CD4-positive, alpha-beta T cell treated with Interleukin-2 at 100 ng/mL for 4 hours (primary cell): ENCODE data around the gene NDUFS4.
"Not testable (repeated sequence)": the region's sequence is repeated elsewhere in the genome, so short reads cannot be mapped to it uniquely, and the experiment has no call there.

Source experiments
- DNase-seq: peaks from one replicate; pipeline ENCODE4 v3.0.0-alpha.2; 2020; ENCODE audit warnings: low spot score

The NDUFS4 gene

DNA sequence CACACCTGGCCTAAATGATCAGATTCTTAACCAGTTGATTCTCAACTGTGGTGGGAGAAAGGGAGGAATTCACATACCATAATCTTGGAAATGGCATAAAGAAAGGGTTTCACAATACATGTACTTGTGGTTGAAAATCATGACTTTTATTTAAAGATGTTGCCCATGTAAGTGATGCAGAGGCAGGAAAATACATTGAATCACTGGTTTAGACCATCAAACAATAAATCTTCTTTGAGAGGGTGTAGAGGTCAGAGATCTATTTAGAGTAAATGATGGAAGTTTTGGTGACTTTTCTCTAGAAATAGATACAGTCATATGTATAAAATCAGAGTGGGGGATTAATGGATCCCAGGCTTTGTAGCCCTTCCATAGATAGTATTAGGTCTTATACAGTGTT lies 15.4 kb downstream of the NDUFS4 start:
- no peak for DNase-seq

DNA sequence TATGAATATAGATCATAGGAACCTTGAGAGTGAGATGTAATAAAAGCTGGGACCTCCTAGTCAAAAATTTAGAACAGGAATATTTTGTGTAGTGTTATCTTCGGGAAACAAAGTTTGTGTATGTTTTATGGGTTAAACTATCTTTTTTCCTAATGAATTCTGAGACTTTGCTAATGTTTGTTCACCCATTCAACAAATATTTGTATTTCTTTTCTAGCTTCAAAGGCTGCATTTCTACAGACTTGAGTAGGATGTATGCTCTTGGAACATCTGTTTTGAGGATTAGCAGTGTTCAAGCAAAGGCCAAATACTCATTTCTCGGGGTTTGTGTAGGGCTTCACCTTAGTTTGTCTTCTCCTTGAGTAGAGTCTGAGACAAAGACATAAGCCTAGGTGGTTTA lies 16.2 kb downstream of the NDUFS4 start:
- no peak for DNase-seq

DNA sequence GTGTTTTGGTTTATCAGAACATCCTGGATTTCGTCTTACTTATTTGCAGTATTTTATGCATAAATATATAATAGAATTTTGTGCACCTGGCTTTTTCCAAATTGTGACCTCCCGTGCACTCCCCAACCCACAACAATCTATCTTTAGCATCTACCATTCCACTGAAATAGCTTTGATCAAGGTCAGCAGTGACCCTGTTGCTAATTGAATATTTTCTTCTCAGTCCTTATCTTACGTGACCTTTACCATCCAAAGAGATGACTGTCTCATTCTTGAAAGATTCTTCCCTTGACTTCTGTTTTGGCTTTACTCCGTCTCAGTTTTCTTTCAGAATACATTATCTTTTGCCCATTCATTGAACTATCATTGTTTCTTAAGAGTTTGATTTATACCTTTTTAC lies 18.4 kb downstream of the NDUFS4 start:
- no peak for DNase-seq

DNA sequence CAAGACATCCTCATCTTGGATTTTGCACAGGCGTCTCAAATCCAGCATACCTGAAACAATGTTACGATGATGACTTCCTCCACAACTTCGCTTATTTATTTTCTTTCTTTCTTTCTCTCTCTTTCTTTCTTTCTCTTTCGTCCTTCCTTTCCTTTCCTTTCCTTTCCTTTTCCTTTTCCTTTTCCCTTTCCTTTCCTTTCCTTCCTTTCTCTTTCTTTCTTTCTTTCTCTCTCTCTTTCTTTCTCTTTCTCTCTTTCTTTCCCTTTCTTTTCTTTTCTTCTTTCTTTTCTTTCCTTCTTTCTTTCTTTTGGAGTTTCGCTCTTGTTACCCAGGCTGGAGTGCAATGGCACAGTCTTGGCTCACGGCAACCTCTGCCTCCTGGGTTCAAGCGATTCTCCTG lies 20.1 kb downstream of the NDUFS4 start:
- no peak for DNase-seq

DNA sequence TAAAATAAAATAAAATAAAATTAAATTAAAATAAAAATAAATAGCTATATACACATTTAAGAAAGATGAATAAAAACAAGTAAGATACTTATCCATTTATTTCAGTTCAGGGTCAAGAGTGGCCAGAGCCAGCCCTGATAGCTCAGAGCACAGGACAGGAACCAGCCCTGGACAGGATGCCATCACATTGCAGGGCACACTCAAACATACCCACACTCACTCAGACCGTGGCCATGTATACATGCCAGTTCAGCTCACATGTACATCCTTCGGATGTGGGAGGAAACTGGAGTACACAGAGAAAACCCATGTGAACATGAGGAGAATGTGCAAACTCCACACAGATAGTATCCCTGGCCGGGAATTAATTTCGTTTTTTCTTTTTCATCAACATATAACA lies 21.8 kb downstream of the NDUFS4 start:
- no peak for DNase-seq

DNA sequence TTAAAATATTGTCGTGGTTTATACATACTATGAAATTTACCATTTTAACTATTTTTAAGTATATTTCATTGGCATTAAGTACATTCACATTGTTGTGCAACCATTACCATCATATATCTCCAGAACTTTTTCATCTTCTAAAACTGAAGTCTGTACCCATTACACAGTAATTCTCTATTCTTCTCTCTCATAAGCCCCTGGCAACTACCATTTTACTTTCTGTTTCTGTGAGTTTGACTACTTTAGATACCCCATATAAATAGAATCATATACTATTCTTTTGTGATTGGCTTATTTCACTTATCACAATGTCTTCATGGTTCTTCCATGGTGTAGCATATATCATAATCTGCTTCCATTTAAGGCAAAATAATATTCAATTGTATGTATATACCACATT lies 30.3 kb downstream of the NDUFS4 start:
- no peak for DNase-seq

DNA sequence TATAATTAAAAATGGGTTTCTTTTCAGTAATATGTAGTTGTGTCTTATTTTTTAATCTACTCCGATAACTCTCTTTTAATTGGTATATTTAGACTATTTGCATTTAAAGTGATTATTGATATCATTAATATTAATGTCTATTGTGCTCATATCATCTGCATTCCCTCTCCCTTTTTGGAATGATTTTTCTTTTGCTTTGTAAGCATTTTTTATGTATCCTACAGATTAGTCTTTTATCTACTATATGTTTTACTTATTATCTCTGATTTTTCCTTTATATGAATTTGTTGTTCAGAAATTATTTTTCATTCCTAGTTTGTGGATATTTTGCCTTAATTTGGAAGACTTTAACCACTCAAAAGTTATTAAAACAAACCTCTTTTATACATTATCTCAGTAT lies 34.0 kb downstream of the NDUFS4 start:
- no peak for DNase-seq

DNA sequence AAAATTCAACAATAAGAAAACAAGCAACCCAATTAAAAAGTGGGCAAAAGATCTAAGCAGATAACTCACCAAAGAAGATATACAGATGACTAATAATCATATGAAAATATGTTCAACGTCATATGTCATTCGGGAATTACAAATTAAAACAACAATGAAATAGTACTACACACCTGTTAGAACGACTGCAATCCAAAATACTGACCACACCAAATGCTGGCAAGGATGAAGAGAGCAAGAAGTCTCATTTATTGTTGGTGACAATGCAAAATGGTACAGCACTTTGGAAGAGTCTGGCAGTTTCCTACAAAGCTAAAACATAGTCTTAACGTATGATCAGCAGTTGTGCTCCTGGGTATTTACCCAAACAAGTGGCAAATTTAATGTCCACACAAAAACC lies 37.5 kb downstream of the NDUFS4 start:
- no peak for DNase-seq

DNA sequence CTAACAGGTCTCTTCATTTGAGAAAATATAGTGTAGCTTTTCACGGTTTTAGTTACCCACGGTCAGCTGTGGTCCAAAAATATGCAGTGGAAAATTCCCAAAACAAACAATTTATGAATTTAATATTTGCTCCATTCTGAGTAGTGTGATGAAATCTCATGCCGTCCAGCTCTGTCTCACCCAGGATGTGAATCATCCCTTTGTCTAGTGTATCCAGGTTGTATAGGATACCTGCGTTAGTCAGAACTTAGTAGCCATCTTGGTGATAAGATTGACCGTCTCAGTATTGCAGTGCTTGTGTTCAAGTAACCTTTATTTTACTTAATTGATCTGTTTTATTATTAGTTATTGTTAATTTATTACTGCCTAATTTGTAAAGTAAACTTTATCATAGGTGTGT lies 41.1 kb downstream of the NDUFS4 start:
- DNase-seq: no peak

DNA sequence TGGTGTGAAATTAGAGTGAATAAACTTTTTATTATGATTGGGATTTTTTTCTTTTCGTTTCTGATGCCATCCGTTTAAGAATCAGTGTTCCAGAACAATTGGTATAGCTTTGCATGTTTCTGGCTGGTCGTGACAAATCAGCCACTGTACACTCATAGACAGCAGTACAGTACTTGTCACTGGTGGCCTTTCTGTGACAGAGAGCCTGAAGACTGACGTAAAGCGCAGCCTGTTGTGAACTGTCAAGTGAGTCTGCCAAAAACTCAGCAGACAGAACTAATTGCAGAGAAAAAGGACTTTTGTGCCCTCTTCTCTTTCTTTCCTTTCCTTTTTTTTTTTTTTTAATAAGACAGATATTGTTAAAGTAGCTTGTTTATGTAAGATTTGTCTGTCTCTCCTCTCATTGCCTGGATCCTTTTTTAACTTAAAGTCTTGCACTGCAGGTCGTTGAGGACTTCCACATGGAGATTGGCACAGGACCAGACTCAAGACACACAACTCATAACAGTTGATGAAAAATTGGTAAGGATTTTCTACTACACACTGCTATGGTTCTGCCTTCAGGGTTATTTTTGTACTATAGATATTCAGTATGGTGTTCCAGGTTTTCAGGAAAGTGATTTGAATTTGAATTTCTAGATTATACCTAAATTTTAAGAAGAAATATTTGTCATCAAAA lies 42.7 kb downstream of the NDUFS4 start:
- no peak for DNase-seq

DNA sequence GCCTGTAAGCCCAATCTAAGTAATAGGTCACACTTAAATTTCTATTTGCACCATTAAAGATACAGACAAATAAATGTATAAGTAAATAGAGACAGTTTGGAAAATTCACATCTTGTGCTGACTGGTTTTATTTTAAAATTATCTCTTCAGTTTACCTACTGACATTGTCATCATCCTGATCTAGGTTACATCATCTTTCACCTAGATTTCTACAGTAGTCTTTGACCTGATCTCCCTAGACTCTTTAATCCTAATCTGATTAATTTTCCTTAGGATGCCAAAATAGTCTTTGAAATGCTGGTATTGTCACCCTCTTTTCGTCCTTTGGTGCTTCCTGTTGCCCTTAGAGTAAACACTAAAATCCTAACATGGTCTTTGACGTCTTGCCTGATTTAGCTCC lies 43.9 kb downstream of the NDUFS4 start:
- DNase-seq: no peak

DNA sequence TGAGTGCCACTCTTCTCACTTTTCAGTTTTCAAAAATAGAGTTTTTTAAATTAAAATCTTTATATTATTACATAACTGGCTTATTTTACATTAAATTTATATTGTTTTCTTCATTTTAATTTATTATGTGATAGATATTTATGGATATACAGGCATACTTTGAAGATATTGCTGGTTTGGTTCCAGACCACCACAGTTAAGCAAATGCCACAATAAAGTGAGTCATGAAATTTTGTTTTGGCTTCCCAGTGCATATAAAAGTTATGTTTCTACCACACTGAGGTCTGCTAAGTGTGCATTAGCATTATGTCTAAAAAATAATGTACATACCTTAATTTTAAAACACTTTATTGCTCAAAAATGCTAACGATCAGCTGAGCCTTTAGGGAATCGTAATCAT lies 47.4 kb downstream of the NDUFS4 start:
- DNase-seq: no peak

DNA sequence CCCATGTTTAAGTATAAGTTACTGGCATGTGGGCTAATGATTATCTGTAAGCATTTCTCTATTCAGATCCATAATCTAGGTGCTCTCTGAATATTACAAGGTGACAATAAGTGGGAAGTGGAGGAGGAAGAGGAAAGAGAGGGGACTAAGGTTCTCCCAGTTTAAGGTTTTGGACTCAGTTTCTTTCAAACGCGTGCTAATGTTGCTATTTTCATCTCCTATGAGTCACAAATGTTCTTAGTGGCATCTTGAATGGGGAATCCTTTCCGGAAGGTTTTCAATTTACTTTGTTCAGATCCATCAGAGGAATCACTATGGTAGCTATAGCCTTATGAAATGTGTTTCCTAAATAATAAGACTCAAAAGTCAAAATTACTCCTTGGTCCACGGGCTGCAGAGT lies 48.5 kb downstream of the NDUFS4 start:
- not testable (repeated sequence) for DNase-seq

DNA sequence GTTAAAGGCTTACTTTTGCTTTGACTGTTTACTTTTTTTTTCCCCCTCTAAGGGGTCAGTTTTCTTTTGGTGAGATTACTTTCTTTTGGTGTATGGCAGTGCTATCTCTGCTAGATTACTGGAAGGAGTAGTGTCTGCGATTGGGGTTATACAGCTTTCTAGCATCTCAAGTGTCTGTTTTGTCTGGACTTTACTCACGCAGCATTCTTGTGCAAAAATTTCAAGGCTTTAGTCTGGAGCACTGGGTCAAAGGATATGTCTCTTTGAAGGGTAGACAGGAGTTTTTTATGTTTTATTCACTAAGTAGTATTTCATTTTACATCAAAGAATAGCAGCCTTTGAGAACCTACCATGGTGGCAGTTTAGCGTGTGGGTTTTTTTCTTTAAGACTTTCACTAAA lies 52.6 kb downstream of the NDUFS4 start:
- no peak for DNase-seq

DNA sequence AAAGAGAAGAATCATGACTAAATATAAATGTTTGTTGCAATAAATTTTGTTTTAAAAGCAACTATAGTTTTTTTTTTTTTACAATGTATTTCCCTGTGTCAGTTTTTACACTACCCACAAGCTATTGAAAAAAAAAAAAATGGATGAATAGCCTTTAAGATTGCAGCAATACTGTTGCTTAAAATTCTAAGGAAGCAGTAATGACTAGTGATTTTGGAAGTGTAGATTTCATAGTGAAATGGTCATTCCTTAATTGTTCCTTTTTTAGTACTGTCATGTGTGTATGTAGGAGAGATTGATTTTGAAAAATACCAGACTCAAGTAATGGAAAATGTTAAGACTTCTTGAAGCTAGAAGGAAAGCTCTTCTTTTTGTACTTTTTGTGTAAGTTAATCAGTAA lies 53.1 kb downstream of the NDUFS4 start:
- no peak for DNase-seq

DNA sequence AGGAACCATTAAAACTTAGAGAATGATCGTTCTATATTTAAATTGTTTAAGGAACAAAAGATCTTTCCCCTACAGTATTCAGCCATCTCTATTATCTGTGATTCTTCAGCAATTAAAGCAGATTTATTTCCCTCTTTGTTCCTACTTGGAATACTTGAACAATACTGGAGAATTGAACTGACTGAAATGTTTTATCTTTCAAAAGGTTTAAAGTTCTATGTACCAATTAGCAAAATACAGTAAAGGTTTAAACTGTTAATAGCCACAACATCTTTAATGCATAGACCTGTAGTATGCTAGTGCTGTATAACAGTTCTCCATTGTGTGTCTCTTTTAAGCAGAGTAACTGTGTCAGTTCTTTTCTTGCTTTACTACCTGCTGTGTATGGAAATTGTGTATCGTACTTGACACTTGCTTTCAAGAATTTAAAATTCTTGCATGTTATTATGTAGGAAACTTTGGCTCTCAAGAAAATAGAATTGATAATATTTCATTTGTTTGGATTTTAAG lies 54.0 kb downstream of the NDUFS4 start:
- DNase-seq: no peak

DNA sequence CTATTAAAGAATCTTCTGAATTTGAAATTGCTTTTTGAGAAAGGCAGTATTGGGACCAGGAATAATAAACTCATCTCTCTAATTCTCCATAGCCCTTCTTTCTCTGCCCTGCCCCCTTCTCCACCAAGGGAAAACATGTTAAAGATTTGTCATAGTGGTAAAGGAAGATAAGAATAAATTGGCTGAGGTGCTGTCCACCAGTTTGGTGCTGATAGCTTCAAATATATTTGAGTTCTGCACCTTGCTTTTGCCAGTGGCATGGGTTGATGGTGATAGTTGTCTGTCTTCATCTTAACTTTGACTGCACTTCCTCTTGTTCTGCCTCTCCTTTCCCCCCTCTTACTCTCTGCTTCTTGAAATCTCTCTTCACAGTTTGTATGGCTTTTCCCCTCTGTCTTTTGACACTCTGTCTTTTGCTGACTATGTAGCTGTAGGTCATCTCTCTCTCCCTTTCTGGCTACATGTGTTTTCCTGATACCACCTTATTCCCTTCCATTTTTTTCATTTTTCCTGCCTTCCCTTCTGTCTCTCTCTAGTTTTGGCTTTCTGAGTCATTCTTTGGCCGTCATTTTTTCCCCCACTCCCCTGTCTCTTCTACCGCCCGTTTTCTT lies 56.6 kb downstream of the NDUFS4 start:
- DNase-seq: no peak

DNA sequence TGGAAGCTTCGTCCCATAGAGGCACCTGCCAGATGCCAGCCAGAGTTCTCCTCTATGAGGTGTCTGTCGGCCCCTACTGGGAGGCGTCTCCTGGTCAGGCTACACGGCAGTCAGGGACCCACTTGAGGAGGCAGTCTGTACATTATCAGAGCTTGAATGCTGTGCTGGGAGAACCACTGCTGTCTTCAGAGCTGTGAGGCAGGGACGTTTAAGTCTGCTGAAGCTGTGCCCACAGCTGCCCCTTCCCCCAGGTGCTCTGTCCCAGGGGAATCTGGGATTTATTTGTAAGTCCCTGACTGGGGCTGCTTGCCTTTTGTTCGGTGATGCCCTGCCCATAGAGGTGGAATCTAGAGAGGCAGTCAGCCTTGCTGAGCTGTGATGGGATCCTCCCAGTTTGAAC lies 70.8 kb downstream of the NDUFS4 start:
- no peak for DNase-seq

DNA sequence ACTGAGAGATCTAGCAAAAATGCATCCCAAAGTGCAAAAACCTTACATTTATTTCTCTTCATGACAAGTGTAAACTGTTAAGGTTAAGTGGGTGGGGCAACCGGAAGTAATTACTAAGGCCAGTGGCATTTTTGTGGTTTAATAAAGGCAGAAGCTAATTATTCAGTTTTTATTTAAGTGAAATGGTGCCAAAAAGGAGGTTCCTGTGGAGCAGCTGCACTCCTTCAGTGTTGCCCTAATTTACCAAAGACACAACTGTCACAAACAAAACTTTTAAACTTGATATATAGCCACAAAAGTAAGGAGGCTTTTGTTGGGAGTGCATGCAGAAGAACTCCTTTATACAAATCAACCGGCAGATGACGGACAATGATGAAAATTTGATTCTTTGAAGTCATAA lies 81.6 kb downstream of the NDUFS4 start:
- DNase-seq: no peak

DNA sequence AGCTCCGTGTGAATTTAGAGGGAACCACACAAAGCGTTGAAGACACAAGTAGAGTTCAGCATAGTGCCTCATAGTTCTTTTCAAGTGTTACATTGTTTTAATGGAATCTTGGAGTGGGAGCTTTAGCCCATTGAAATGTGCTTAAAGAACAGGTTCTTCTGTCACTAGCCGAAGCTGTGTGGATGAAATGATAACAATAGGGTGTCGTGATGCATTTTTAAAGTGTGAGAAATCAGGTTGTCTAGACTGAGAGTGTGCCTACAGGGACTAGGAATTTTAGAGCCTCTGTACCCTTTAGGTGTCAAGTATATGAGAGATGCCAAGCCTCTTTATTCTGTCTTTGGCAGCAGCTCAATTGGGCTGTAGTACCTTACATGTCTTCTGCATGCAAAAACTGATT lies 83.0 kb downstream of the NDUFS4 start:
- DNase-seq: no peak

DNA sequence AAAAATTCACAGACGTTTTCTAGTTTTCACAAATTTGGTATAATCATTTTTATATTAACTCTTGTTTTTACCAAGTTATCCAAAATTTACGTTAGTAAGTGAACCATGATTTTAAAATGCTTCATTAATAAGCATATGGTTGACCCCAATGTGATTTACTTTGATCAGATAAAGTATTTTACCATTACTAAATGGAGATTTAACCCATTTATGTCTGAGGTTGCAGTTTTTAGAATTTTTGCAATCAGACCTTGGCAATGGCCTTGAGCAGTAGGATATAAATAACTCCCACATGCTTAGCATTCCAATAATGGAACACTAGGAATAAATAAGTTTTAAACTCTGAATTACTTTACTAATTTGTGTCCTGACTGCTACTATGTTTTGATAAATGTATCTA lies 84.6 kb downstream of the NDUFS4 start:
- no peak for DNase-seq

DNA sequence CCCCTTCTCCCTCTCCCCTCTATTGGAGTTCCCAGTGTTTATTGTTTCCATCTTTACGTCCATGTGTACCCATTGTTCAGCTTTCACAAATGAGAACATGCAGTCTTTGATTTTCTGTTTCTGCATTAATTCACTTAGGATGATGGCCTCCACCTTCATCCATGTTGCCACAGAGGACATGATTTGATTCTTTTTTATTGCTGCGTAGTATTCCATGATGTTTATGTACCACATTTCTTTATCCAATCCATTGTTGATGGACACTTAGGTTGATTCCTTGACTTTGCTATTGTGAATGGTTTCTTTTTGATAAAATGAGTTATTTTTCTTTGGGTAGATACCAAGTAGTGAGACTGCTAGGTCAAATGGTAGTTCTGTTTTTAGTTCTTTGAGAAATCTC lies 88.9 kb downstream of the NDUFS4 start:
- no peak for DNase-seq

DNA sequence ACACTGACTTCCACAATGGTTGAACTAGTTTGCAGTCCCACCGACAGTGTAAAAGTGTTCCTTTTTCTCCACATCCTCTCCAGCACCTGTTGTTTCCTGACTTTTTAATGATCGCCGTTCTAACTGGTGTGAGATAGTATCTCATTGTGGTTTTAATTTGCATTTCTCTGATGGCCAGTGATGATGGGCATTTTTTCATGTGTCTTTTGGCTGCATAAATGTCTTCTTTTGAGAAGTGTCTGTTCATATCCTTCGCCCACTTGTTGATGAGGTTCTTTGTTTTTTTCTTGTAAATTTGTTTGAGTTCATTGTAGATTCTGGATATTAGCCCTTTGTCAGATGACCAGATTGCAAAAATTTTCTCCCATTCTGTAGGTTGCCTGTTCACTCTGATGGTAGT lies 100.1 kb downstream of the NDUFS4 start:
- not testable (repeated sequence) for DNase-seq

DNA sequence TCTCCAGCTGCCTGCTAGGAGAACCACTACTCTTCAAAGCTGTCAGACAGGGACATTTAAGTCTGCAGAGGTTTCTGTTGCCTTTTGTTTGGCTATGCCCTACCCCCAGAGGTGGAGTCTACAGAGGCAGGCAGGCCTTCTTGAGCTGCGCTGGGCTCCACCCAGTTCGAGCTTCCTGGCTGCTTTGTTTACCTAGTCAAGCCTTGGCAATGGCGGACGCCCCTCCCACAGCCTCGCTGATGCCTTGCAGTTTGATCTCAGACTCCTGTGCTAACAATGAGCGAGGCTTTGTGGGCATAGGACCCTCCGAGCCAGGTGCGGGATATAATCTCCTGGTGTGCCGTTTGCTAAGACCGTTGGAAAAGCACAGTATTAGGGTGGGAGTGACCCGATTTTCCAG lies 104.9 kb downstream of the NDUFS4 start:
- not testable (repeated sequence) for DNase-seq
